ENCODE data around the gene SLC35E1. TPM values are rescaled to one million over a fixed set of nuclear protein-coding genes. Genes with fewer than 3 reads are reported as not detected.
"Not testable (repeated sequence)": the region's sequence is repeated elsewhere in the genome, so short reads cannot be mapped to it uniquely, and the experiment has no call there.

SLC35E1 gene
- total RNA-seq, 1 donor = 38.0 TPM

GRCh38 chr19:16516923-16517610 is 55.1 kb downstream of the SLC35E1 start:
- DNase-seq (ENCODE audit: insufficient read length, low spot score, missing footprints) = peak; percentile 68
- Histone ChIP-seq H3K4me3 (ENCODE audit: insufficient read depth, low read length) (no peak overlapping the region), H4K20me1 (ENCODE audit: insufficient read depth, low read length) (peaks cover 4% of the 10 kb centered on the region), H3K4me1 (ENCODE audit: insufficient read depth, low read length) (no peaks in the 10 kb centered on the region), H3K9me3 (ENCODE audit: low read depth, low read length) (no peaks in the 10 kb centered on the region), H2AFZ (ENCODE audit: low read length) (no peak overlapping the region), H3K27me3 (ENCODE audit: insufficient read depth, low read length) (no peaks in the 10 kb centered on the region), H3K36me3 (ENCODE audit: insufficient read depth, low read length) (peaks cover 56% of the 10 kb centered on the region), H3K4me2 (ENCODE audit: insufficient read depth, low read length) (no peak overlapping the region), H3K27ac (ENCODE audit: low read depth, low read length) (no peak overlapping the region), H3K79me2 (ENCODE audit: insufficient read depth, low read length) (no peaks in the 10 kb centered on the region)
- TF ChIP-seq, protein P1, sequence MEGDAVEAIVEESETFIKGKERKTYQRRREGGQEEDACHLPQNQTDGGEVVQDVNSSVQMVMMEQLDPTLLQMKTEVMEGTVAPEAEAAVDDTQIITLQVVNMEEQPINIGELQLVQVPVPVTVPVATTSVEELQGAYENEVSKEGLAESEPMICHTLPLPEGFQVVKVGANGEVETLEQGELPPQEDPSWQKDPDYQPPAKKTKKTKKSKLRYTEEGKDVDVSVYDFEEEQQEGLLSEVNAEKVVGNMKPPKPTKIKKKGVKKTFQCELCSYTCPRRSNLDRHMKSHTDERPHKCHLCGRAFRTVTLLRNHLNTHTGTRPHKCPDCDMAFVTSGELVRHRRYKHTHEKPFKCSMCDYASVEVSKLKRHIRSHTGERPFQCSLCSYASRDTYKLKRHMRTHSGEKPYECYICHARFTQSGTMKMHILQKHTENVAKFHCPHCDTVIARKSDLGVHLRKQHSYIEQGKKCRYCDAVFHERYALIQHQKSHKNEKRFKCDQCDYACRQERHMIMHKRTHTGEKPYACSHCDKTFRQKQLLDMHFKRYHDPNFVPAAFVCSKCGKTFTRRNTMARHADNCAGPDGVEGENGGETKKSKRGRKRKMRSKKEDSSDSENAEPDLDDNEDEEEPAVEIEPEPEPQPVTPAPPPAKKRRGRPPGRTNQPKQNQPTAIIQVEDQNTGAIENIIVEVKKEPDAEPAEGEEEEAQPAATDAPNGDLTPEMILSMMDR (IDR thresholded peaks at IDR 0.05; ENCODE audit: extremely low read depth, low read depth, low read length) = no peak

GRCh38 chr19:16516381-16516780 is 55.8 kb downstream of the SLC35E1 start:
- Histone ChIP-seq H3K36me3 (ENCODE audit: insufficient read depth, low read length) (peaks cover 59% of the 10 kb centered on the region), H3K9me3 (ENCODE audit: low read depth, low read length) (no peaks in the 10 kb centered on the region), H3K27me3 (ENCODE audit: insufficient read depth, low read length) (no peaks in the 10 kb centered on the region), H2AFZ (ENCODE audit: low read length) (no peak overlapping the region), H3K4me3 (ENCODE audit: insufficient read depth, low read length) (no peak overlapping the region), H3K4me2 (ENCODE audit: insufficient read depth, low read length) (no peak overlapping the region), H4K20me1 (ENCODE audit: insufficient read depth, low read length) (peaks cover 4% of the 10 kb centered on the region), H3K79me2 (ENCODE audit: insufficient read depth, low read length) (no peaks in the 10 kb centered on the region), H3K27ac (ENCODE audit: low read depth, low read length) (no peak overlapping the region), H3K4me1 (ENCODE audit: insufficient read depth, low read length) (no peaks in the 10 kb centered on the region)
- TF ChIP-seq, protein P1 (IDR thresholded peaks at IDR 0.05; ENCODE audit: extremely low read depth, low read depth, low read length) = no peak
- DNase-seq (ENCODE audit: insufficient read length, low spot score, missing footprints) = peak; percentile 85

DNA sequence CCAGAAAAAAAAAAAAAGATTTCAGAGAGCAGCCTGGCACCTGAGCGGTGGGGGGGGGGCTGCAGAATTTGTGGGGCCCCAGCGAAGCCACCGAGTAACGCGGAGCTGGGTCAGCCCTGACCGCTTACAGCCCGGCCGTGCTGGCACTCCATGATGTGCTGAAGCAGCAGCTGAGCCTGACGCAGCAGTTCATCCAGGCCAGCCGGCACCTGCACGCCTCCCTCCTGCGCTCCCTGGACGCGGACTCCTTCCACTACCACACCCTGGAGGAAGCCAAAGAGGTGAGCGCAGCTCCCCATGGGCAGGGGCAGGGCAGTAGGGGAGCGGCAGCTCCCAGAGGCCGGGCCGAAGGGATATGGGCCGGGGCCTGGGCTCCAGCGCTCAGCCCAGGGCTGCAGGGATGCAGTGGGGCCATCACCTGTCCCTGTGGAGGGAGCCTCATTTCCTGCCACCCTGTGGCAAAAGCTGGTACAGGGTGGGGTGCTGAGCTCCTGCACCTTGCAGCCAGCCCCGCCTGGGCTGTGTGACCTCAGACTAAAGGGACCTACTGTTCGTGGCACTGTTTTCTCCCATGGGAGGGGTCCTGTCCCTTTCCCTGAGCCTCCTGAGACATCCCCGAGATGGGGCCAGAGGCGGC is 57.7 kb downstream of the SLC35E1 start:
- no peaks in the 10 kb centered on the region for H3K4me1 ChIP-seq (ENCODE audit: insufficient read depth, low read length)
- no peaks in the 10 kb centered on the region for H3K9me3 ChIP-seq (ENCODE audit: low read depth, low read length)
- no peak overlapping the region for H3K4me2 ChIP-seq (ENCODE audit: insufficient read depth, low read length)
- H3K4me3 ChIP-seq (ENCODE audit: insufficient read depth, low read length) = no peak overlapping the region
- H3K36me3 ChIP-seq (ENCODE audit: insufficient read depth, low read length) = peaks cover 47% of the 10 kb centered on the region
- H3K27ac ChIP-seq (ENCODE audit: low read depth, low read length) = no peak overlapping the region
- peaks cover 4% of the 10 kb centered on the region for H4K20me1 ChIP-seq (ENCODE audit: insufficient read depth, low read length)
- peak; percentile 55 for DNase-seq (ENCODE audit: insufficient read length, low spot score, missing footprints)
- no peaks in the 10 kb centered on the region for H3K79me2 ChIP-seq (ENCODE audit: insufficient read depth, low read length)
- no peak overlapping the region for H2AFZ ChIP-seq (ENCODE audit: low read length)
- TF ChIP-seq, protein P1 (IDR thresholded peaks at IDR 0.05; ENCODE audit: extremely low read depth, low read depth, low read length) = no peak
- no peaks in the 10 kb centered on the region for H3K27me3 ChIP-seq (ENCODE audit: insufficient read depth, low read length)

DNA sequence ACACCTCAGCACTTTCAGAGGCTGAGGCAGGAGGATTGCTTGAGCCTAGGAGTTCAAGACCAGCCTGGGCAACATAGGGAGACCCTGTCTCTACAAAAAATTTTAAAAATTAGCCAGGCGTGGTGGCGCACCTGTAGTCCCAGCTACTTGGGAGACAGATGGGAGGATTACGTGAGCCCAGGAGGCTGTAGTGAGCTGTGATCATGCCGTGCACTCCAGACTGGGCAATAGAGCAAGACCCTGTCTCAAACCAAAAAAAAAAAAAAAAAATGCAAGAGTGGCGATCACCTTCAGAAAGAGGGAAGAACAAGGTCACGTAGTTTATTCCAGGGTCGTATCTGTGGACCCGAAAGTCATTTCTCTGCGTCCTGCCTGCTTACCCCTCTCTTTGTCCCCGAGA is 59.6 kb downstream of the SLC35E1 start:
- not testable (repeated sequence) for H4K20me1 ChIP-seq (ENCODE audit: insufficient read depth, low read length); H3K79me2 ChIP-seq (ENCODE audit: insufficient read depth, low read length); DNase-seq (ENCODE audit: insufficient read length, low spot score, missing footprints); H3K4me1 ChIP-seq (ENCODE audit: insufficient read depth, low read length); H3K9me3 ChIP-seq (ENCODE audit: low read depth, low read length); H3K27ac ChIP-seq (ENCODE audit: low read depth, low read length); H3K4me2 ChIP-seq (ENCODE audit: insufficient read depth, low read length); H3K27me3 ChIP-seq (ENCODE audit: insufficient read depth, low read length); H2AFZ ChIP-seq (ENCODE audit: low read length); H3K4me3 ChIP-seq (ENCODE audit: insufficient read depth, low read length)
- peaks cover 29% of the 10 kb centered on the region for H3K36me3 ChIP-seq (ENCODE audit: insufficient read depth, low read length)

All from osteoblast (primary cell).